DOHH2 (cell line): ENCODE results near the gene PTPRN2.

ENCODE experiments used
- H3F3A ChIP-seq: fragments of 200-600 bp; sonication (generic), shearing (Covaris generic); 2 replicates; pipeline ENCODE4 v1.6.0; 2016; ENCODE audit warnings: antibody characterized with exemption, mild to moderate bottlenecking; ENCODE audit not compliant: control insufficient read depth, insufficient read depth
- H3K27ac ChIP-seq: fragments of 200-600 bp; sonication (generic); 2 replicates; pipeline ENCODE4 v1.5.1; 2014; ENCODE audit warnings: low read depth, mild to moderate bottlenecking, low read length, moderate library complexity
- H3K27me3 ChIP-seq: fragments of 200-600 bp; sonication (generic); 2 replicates; pipeline ENCODE4 v1.6.1; 2014; ENCODE audit warnings: mild to moderate bottlenecking, low read length, mixed read lengths; ENCODE audit not compliant: control insufficient read depth
- H3K36me3 ChIP-seq: fragments of 200-600 bp; sonication (generic); 2 replicates; pipeline ENCODE4 v1.6.1; 2014; ENCODE audit warnings: mild to moderate bottlenecking, low read length, moderate library complexity, mixed read lengths; ENCODE audit not compliant: control insufficient read depth
- H3K4me1 ChIP-seq: fragments of 200-600 bp; sonication (generic); 2 replicates; pipeline ENCODE4 v1.6.1; 2014; ENCODE audit warnings: mild to moderate bottlenecking, low read length, mixed read lengths; ENCODE audit not compliant: control insufficient read depth
- H3K4me2 ChIP-seq: fragments of 200-600 bp; sonication (generic); 2 replicates; pipeline ENCODE4 v1.6.0; 2014; ENCODE audit warnings: mild to moderate bottlenecking, low read length, moderate library complexity
- H3K4me3 ChIP-seq: fragments of 200-600 bp; sonication (generic); 2 replicates; pipeline ENCODE4 v1.5.1; 2014; ENCODE audit warnings: mild to moderate bottlenecking, low read length, mixed read lengths
- H3K79me2 ChIP-seq: fragments of 200-600 bp; sonication (generic); 2 replicates; pipeline ENCODE4 v1.6.1; 2014; ENCODE audit warnings: mild to moderate bottlenecking, low read length, mixed read lengths; ENCODE audit not compliant: control insufficient read depth
- H3K9me2 ChIP-seq: fragments of 200-600 bp; sonication (generic); replicated peaks from 2 replicates; pipeline ENCODE4 v1.6.1; 2014; ENCODE audit warnings: mild to moderate bottlenecking, low read length, mixed read lengths; ENCODE audit not compliant: control insufficient read depth
- H3K9me3 ChIP-seq: fragments of 200-600 bp; sonication (generic); 2 replicates; pipeline ENCODE4 v1.6.1; 2014; ENCODE audit warnings: antibody characterized with exemption, low read length, mixed read lengths; ENCODE audit not compliant: control insufficient read depth, insufficient read depth
- H4K20me1 ChIP-seq: fragments of 200-600 bp; sonication (generic); 2 replicates; pipeline ENCODE4 v1.6.0; 2014; ENCODE audit warnings: low read depth, mild to moderate bottlenecking, antibody characterized with exemption, low read length, moderate library complexity; ENCODE audit not compliant: control insufficient read depth, insufficient read depth
- EZH2phosphoT487 ChIP-seq: fragments of 200-600 bp; sonication (generic); IDR thresholded peaks from 2 replicates; pipeline ENCODE4 v1.6.1; 2017; ENCODE audit warnings: borderline replicate concordance, mild to moderate bottlenecking, antibody characterized with exemption, low read length, moderate library complexity, mixed read lengths
- TF ChIP-seq, protein P1 (sequence below): fragments of 200-600 bp; sonication (generic); IDR thresholded peaks from one replicate; pipeline ENCODE4 v1.5.1; 2014; ENCODE audit warnings: antibody characterized with exemption, mild to moderate bottlenecking, low read depth, low read length; ENCODE audit not compliant: poor library complexity, severe bottlenecking

The PTPRN2 gene

DNA sequence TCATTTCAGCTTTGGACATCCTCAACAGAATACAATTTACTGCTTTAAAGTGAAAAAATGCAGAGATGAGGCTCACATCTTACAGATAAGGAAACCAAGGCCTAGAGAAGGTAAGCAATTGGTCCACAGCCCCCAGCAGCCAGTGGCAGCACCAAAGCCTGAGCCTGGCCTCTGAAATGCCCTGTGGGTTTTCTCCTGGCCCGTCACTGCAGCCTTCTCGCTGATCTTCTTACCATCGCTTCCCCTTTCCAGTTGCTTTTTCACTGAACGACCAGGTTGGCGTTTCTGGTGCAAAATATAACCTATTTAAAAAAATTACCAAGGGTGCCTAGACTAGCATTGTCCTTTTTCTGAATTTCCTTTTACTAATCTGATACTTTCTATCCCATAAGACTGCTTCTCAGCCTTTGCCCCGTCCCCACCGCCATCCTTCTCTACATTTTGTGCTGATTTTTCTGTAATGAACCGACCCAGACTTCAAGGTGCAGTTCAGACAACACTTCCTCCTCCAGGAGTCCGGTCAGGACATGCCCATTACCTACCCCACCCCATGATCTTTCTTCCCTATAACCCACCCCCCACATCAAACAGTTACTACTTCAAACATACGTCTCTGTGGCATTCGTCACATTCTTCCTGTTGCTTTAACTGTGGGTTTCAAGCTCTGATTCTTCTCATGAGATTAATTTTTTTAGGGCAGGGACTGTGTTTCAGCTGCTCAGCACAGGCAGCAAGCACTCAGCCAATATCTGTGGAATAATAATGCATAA lies 961.5 kb downstream of the PTPRN2 start:
- Histone ChIP-seq H3K4me3 (no peak overlapping the region), H3K4me1 (no peaks in the 10 kb centered on the region), H3K9me2 (no peaks in the 10 kb centered on the region), H3K27me3 (no peaks in the 10 kb centered on the region), H3K27ac (no peak overlapping the region), H3K4me2 (no peak overlapping the region), H3K79me2 (no peaks in the 10 kb centered on the region), H3F3A (no peaks in the 10 kb centered on the region), H3K9me3 (no peaks in the 10 kb centered on the region), H4K20me1 (no peaks in the 10 kb centered on the region), H3K36me3 (no peaks in the 10 kb centered on the region)
- no peak for TF ChIP-seq EZH2phosphoT487
- TF ChIP-seq, protein P1, sequence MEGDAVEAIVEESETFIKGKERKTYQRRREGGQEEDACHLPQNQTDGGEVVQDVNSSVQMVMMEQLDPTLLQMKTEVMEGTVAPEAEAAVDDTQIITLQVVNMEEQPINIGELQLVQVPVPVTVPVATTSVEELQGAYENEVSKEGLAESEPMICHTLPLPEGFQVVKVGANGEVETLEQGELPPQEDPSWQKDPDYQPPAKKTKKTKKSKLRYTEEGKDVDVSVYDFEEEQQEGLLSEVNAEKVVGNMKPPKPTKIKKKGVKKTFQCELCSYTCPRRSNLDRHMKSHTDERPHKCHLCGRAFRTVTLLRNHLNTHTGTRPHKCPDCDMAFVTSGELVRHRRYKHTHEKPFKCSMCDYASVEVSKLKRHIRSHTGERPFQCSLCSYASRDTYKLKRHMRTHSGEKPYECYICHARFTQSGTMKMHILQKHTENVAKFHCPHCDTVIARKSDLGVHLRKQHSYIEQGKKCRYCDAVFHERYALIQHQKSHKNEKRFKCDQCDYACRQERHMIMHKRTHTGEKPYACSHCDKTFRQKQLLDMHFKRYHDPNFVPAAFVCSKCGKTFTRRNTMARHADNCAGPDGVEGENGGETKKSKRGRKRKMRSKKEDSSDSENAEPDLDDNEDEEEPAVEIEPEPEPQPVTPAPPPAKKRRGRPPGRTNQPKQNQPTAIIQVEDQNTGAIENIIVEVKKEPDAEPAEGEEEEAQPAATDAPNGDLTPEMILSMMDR: no peak

DNA sequence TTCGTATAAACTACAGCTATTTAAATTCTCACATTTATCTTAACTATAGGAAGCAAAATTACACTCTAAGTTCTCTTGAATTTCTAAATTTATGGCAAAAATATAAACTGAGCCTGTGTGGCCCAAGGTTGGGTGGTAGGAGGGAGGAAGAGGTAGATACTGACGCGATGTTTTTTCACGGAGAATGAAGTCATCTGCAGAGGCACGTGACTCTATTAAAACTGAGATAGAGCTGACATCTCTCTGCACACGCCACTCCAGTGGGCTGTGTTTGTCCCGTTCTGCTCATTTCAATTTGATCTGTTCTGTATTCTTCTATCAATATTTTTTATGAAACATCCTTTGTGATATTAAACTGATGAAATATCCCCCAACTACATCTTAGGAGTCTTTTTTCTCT lies 964.1 kb downstream of the PTPRN2 start:
- H3K9me3 ChIP-seq: no peaks in the 10 kb centered on the region
- no peak for TF ChIP-seq EZH2phosphoT487
- TF ChIP-seq, protein P1: no peak
- no peaks in the 10 kb centered on the region for H3K9me2 ChIP-seq
- no peaks in the 10 kb centered on the region for H3K79me2 ChIP-seq
- H3K27me3 ChIP-seq: no peaks in the 10 kb centered on the region
- no peak overlapping the region for H3K4me2 ChIP-seq
- no peak overlapping the region for H3K27ac ChIP-seq
- H4K20me1 ChIP-seq: no peaks in the 10 kb centered on the region
- no peak overlapping the region for H3K4me3 ChIP-seq
- no peaks in the 10 kb centered on the region for H3K4me1 ChIP-seq
- no peaks in the 10 kb centered on the region for H3K36me3 ChIP-seq
- no peaks in the 10 kb centered on the region for H3F3A ChIP-seq

DNA sequence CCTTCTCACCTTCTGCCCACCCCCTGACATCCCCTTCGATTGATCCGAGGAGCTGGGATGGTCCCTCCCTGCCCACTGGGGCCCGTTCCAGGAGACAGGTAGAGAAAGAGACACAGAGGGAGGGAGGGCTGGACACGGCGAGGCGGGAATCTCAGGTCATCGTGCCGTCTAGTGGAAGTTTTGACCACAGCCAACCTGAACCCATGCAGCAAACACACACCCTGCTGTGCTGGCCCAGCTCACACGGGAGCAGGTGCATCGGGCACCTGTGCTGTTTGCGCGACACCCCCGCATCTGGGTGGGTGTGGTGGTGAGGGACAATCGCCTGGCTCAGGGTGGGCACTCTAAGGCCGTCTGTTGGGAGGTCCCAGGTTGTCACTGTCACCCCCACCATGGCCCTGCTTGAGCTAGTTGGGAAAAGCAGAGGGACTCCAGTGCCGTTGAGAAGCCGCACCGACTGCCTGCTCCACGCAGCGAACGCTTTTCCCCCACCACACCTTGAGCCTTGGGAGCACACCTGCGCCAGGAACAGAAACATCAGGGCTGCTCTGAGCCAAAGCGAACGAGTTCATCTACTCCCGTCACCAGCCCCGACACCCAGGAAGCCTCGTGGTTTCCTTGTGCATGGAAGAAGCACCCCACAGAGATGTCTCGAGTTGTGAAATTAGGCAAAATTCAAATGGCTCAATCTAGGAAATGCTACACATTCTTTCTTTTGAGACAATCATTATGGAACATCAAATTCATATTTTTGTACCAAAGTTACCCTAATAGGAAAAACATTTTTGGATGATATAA lies 965.0 kb downstream of the PTPRN2 start:
- no peak for TF ChIP-seq EZH2phosphoT487
- TF ChIP-seq, protein P1: no peak
- Histone ChIP-seq H3K4me1 (no peaks in the 10 kb centered on the region), H4K20me1 (no peaks in the 10 kb centered on the region), H3F3A (no peaks in the 10 kb centered on the region), H3K9me2 (no peaks in the 10 kb centered on the region), H3K27ac (no peak overlapping the region), H3K79me2 (no peaks in the 10 kb centered on the region), H3K4me2 (no peak overlapping the region), H3K36me3 (no peaks in the 10 kb centered on the region), H3K4me3 (no peak overlapping the region), H3K9me3 (no peaks in the 10 kb centered on the region), H3K27me3 (no peaks in the 10 kb centered on the region)
